Upper lobe of left lung (tissue), 6 donors: ENCODE data around the gene ACTRT2. TPM values are rescaled to one million over a fixed set of nuclear protein-coding genes. Genes with fewer than 3 reads are reported as not detected.

Experiments used
- ATAC-seq, 2 donors: fragments of 200-7000 bp; cut with Tn5 transposase; one replicate each; pipeline ENCODE4 v1.9.1; 2022; ENCODE audit warnings: mild to moderate bottlenecking in 2 of 2, moderate library complexity in 2 of 2; ENCODE audit not compliant: low FRiP score in 2 of 2
- DNase-seq, 2 donors: peaks; one replicate each; pipeline ENCODE4 v3.0.0-alpha.2; 2019 to 2020
- H3K27ac ChIP-seq, 4 donors: fragments of 200-600 bp; sonication (generic); one replicate each; pipeline ENCODE4 v1.5.1; 2016 to 2019
- H3K27me3 ChIP-seq, 4 donors: fragments of 200-600 bp; sonication (generic); one replicate each; pipeline ENCODE4 v1.5.1; 2017 to 2019
- H3K36me3 ChIP-seq, 4 donors: fragments of 200-600 bp; sonication (generic); one replicate each; pipeline ENCODE4 v1.5.1; 2016 to 2019
- H3K4me1 ChIP-seq, 4 donors: fragments of 200-600 bp; sonication (generic); one replicate each; pipeline ENCODE4 v1.5.1; 2018 to 2019
- H3K4me3 ChIP-seq, 4 donors: fragments of 200-600 bp; sonication (generic); one replicate each; pipeline ENCODE4 v1.5.1; 2017 to 2019; ENCODE audit warnings: mild to moderate bottlenecking in 2 of 4, moderate library complexity in 1 of 4
- H3K9me3 ChIP-seq, 4 donors: fragments of 200-600 bp; sonication (generic); one replicate each; pipeline ENCODE4 v1.5.1; 2018 to 2019
- CTCF ChIP-seq, 6 experiments: fragments of 450-650 bp in 4 of 6; fragments of 200-600 bp in 2 of 6; sonication (generic) in 2 of 6; IDR thresholded peaks; one replicate each; pipeline ENCODE4 v1.5.1; 2016 to 2019; ENCODE audit warnings: antibody characterized with exemption in 6 of 6
- EP300 ChIP-seq, 4 donors: sonication (generic); formaldehyde crosslinking; IDR thresholded peaks; one replicate each; pipeline ENCODE4 v1.5.1; 2017; ENCODE audit warnings: antibody characterized with exemption in 4 of 4, control low read depth in 2 of 4
- POLR2A ChIP-seq, 4 donors: fragments of 450-650 bp; IDR thresholded peaks; one replicate each; pipeline ENCODE4 v1.5.1; 2016 to 2017; ENCODE audit warnings: antibody characterized with exemption in 4 of 4, mild to moderate bottlenecking in 2 of 4
- POLR2AphosphoS5 ChIP-seq, 2 donors: sonication (generic); formaldehyde crosslinking; IDR thresholded peaks; one replicate each; pipeline ENCODE4 v1.5.1; 2017; ENCODE audit warnings: antibody characterized with exemption in 2 of 2
- WGBS, 2 donors: methylation state at CpG; one replicate each; pipeline ENCODE4 v1.1.5; 2017 to 2018; 5-methylcytosine and 5-hydroxymethylcytosine counted together
- total RNA-seq, 6 donors: library from RNA; depleted of rRNA in 4 of 6; stranded (reverse); fragments of >200 nt in 4 of 6; gene quantifications; one replicate each; pipeline versions ENCODE4 v1.1.0 to v1.2.1, GENCODE V29; 2016 to 2021
- donor health status: DM: no; HTN: no; CAD: no; lungs with moderate emphysema.
- donor health status: DM: no; HTN: yes; CAD: no; lungs with severe emphysema.

Gene ACTRT2
- total RNA-seq, 6 donors from 2014 or later = not detected

- Histone ChIP-seq H3K9me3 (no peaks in the 10 kb centered on the region), H3K27ac (no peak overlapping the region), H3K4me3 (no peak overlapping the region), H3K4me1 (no peaks in the 10 kb centered on the region), H3K36me3 (no peaks in the 10 kb centered on the region), H3K27me3 (no peaks in the 10 kb centered on the region)
- WGBS, 2 donors = 60 to 71% methylated on average over 13 to 17 of the region's 19 CpGs
- ATAC-seq = no peak
- TF ChIP-seq POLR2AphosphoS5 (IDR thresholded peaks at IDR 0.05) = no peak
- no peak for TF ChIP-seq EP300 (IDR thresholded peaks at IDR 0.05)
- peak; percentile 16 to 36 for DNase-seq
These were observed 14.5 kb downstream of the ACTRT2 start for GRCh38 chr1:3035563-3036446.

- no peak overlapping the region for H3K4me3 ChIP-seq
- 56 to 65% methylated on average over 5 to 20 of the region's 22 CpGs for WGBS, 2 donors
- H3K27ac ChIP-seq = no peak overlapping the region
- H3K4me1 ChIP-seq = no peaks in the 10 kb centered on the region
- no peaks in the 10 kb centered on the region for H3K36me3 ChIP-seq
- H3K27me3 ChIP-seq = no peaks in the 10 kb centered on the region
- DNase-seq (peak in 1 of 2 donors; percentile 50), ATAC-seq (no peak)
- TF ChIP-seq POLR2A (IDR thresholded peaks at IDR 0.05) (no peak), EP300 (IDR thresholded peaks at IDR 0.05) (no peak), CTCF (IDR thresholded peaks at IDR 0.05) (no peak), POLR2AphosphoS5 (IDR thresholded peaks at IDR 0.05) (no peak)
- H3K9me3 ChIP-seq = no peaks in the 10 kb centered on the region
These were observed 15.4 kb downstream of the ACTRT2 start for GRCh38 chr1:3036447-3037280.

- H3K27ac ChIP-seq = no peak overlapping the region
- no peaks in the 10 kb centered on the region for H3K9me3 ChIP-seq
- no peaks in the 10 kb centered on the region for H3K27me3 ChIP-seq
- H3K36me3 ChIP-seq = no peaks in the 10 kb centered on the region
- WGBS, 2 donors = 91 to 93% methylated on average over 27 to 28 of the region's 32 CpGs
- ATAC-seq = no peak
- H3K4me3 ChIP-seq = no peak overlapping the region
- peak in 1 of 2 donors; percentile 52 for DNase-seq
- TF ChIP-seq EP300 (IDR thresholded peaks at IDR 0.05) (no peak), CTCF (IDR thresholded peaks at IDR 0.05) (no peak)
- H3K4me1 ChIP-seq = no peaks in the 10 kb centered on the region
These were observed 16.2 kb downstream of the ACTRT2 start for GRCh38 chr1:3037281-3038040.

GRCh38 chr1:3038113-3038551, 16.9 kb downstream of the ACTRT2 start:
- Histone ChIP-seq H3K36me3 (no peaks in the 10 kb centered on the region), H3K4me1 (no peaks in the 10 kb centered on the region), H3K27me3 (no peaks in the 10 kb centered on the region), H3K4me3 (no peak overlapping the region), H3K27ac (no peak overlapping the region), H3K9me3 (no peaks in the 10 kb centered on the region)
- no peak for ATAC-seq
- TF ChIP-seq POLR2AphosphoS5 (IDR thresholded peaks at IDR 0.05) (no peak), CTCF (IDR thresholded peaks at IDR 0.05) (no peak), EP300 (IDR thresholded peaks at IDR 0.05) (no peak), POLR2A (IDR thresholded peaks at IDR 0.05) (no peak)
- 77 to 82% methylated on average over 11 of the region's 11 CpGs for WGBS, 2 donors
- peak in 1 of 2 donors; percentile 11 for DNase-seq
